GM12872 (cell line): ENCODE results near the gene ISX.

Experiments used
- CTCF ChIP-seq: IDR thresholded peaks from 3 replicates; pipeline ENCODE4 v1.5.1; 2011; ENCODE audit warnings: low read depth, mild to moderate bottlenecking, low read length, moderate library complexity; ENCODE audit not compliant: insufficient read depth

The ISX gene

DNA sequence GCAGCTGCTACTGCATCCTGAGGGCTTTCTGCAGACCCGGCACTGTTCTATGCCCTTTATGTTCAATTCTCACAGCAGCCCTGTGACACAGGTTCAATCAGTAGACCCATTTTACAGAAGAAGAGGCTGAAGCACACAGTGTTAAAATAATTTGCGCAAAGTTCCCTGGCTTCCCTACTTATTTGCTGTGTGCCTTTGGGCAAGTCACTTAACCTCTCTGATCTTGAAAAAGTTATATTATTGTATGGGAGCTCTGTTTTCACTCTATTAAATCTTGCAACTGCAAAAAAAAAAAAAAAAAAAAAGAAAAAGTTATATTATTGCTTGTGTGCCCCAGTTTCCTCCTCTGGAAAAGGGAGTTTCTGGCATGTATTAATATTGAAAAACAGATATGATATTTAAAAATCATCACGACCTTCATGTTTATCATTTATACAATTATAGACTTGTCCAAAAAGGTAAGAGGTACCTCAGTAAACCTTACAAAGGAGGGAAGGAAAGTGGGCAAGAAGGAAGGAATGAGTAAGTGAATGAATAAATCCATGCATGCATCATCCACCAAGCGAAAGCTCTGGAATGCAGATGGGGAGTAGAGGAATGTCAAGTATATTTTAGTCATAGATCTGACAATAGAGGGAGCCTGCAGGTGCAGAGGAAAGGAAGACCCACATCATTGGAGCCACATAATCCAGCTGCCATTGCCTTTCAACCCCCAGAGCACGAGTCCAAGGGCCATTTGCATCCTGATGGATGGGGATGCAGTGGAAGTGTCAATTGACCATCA lies 21.2 kb upstream of the ISX start:
- TF ChIP-seq CTCF, result no peak

DNA sequence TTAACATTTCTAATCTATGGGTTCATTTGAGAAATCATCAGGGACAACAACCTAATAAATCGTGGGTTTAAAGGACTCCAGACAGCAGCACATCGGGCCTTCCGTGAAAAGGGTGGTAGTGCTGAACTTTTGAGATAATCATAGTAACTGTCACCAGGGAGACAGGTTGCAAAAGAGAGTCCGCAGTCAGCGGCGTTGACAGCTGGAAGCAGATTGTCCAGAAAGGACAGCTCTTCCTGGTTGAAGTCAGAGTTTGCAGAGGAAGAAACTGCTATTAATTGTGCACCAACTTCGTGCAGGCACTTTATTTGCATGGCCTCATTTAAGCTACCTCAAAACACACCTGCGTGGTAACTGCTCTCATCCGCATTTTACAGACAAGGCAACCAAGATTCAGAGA lies 20.5 kb upstream of the ISX start:
- TF ChIP-seq CTCF, result no peak

DNA sequence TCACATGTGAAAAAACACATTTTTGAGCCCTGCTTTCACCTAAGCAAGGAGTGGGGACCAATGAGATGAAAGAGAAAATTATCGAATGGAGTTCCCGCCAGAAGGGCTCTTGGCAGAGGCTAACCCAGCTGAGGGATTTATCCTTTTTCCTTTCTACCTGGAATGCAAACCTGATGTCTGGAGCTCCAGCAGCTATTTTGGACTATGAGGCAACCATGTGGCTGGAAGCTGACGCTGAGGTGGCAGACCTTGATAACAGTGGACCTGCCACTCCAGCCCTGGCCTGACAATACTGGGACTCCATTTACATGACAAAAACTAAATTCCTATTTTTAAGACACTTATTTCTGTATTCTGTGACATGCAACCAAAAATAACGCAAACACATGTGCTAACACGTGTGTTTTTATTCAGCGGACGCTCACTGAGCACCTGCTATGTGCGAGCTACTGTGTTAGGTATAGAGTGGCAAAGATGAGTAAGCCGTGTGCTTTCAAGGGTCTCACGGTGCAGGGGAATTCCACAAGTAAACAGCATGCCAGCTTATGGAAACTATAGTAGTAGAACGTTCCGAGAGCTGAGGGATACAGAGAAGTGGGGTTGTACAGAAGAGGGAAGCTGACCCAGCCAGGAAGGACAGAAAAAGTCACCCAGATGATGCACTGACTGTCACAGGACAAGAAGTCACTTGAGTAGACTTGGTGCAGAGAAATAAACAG lies 19.1 kb upstream of the ISX start:
- no peak for TF ChIP-seq CTCF

GRCh38 chr22:35051013-35051535 lies 14.9 kb upstream of the ISX start:
- TF ChIP-seq CTCF, result no peak

DNA sequence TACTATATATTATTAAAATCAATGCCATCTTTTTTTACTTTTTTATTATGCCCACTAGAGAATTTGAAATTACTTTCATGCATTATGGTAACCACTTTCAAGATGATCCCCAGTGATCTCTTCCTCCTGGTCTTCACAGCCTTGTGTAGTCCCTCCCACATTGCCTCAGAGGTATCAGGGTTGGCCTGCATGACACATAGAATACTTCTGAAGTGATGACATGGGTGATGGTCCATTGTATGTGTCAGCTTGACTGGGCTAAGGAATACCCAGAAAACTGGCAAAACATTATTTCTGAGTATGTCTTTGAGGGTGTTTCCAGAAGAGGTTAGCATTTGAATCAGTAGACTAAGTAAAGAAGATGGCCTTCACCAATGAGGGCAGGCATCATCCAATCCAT lies 14.2 kb upstream of the ISX start:
- TF ChIP-seq CTCF, result no peak

DNA sequence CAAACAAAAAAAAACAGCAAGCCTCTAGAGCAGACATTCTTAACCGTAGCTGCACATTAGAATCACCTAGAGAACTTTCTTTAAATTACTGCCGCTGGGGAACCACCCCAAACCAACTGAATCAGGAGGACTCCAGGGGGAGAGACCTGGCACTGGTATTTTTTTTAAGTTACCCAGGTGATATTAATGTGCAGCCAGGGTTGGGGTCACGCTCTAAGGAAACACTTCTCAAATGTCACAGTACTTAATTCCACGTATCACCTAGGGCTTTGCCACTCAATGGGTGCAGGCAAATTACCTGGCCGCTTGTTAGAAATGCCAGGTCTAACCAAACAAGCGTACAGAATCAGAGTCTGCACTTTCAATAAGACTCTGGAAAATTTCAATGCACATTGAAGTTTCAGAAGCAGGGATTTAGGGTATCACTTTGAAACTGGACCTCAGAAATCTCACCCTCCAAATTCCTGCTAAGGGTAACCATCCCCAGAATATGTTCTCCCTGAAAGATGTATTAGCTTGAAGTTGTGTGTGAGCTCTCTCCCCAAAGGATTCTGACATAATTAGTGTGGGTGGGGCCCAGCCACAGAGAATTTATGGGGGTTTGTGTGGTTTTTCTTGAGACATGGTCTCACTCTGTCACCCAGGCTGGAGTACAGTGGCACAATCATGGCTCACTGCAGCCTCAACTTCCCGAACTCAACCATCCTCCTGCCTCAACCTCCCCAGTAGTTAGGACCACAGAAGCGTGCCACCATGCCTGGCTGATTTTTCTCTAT lies 12.7 kb upstream of the ISX start:
- TF ChIP-seq CTCF, result no peak

GRCh38 chr22:35054064-35054463 lies 11.9 kb upstream of the ISX start:
- TF ChIP-seq CTCF, result no peak
